Measurements from ENCODE around the gene HERPUD1.

DNA sequence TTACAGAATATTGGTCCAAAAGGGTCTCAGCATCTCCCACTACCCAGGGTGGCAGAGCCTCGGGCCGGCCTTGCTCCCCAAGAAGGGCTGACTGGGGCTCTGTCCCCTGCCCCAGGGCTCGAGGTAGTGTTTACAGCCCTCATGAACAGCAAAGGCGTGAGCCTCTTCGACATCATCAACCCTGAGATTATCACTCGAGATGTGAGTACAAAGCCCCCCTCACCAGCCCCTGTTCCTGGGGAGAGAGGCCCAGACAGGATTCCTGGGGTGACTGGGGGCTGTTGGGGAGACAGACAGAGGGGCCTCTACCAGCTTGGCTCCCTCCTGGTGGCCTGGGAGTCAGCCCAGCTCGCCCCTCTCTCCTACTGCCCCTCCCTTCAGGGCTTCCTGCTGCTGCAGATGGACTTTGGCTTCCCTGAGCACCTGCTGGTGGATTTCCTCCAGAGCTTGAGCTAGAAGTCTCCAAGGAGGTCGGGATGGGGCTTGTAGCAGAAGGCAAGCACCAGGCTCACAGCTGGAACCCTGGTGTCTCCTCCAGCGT lies 51.3 kb downstream of the HERPUD1 start:
- TF ChIP-seq, protein P1, sequence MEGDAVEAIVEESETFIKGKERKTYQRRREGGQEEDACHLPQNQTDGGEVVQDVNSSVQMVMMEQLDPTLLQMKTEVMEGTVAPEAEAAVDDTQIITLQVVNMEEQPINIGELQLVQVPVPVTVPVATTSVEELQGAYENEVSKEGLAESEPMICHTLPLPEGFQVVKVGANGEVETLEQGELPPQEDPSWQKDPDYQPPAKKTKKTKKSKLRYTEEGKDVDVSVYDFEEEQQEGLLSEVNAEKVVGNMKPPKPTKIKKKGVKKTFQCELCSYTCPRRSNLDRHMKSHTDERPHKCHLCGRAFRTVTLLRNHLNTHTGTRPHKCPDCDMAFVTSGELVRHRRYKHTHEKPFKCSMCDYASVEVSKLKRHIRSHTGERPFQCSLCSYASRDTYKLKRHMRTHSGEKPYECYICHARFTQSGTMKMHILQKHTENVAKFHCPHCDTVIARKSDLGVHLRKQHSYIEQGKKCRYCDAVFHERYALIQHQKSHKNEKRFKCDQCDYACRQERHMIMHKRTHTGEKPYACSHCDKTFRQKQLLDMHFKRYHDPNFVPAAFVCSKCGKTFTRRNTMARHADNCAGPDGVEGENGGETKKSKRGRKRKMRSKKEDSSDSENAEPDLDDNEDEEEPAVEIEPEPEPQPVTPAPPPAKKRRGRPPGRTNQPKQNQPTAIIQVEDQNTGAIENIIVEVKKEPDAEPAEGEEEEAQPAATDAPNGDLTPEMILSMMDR (conservative IDR thresholded peaks at IDR 0.05): no peak
- TF ChIP-seq EZH2 (IDR thresholded peaks at IDR 0.05; ENCODE audit: low read depth): no peak
